SKM-1 treated with dmso at 0.1 percent for 144 hours (cell line): ENCODE measurements around the gene DPEP2NB.
"Not testable (repeated sequence)": the region's sequence is repeated elsewhere in the genome, so short reads cannot be mapped to it uniquely, and the experiment has no call there.

ENCODE experiments used
- DNase-seq: peaks from one replicate; lab custom pipeline; 2025; ENCODE audit not compliant: unreplicated experiment; lab: John Stamatoyannopoulos, UW

The DPEP2NB gene, protein sequence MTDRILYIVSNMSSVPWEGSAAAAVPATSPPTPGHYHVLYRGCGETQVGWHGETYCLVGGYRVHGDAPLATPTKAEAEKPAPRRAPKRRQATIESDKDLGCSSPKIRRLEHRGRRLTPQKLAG

DNA sequence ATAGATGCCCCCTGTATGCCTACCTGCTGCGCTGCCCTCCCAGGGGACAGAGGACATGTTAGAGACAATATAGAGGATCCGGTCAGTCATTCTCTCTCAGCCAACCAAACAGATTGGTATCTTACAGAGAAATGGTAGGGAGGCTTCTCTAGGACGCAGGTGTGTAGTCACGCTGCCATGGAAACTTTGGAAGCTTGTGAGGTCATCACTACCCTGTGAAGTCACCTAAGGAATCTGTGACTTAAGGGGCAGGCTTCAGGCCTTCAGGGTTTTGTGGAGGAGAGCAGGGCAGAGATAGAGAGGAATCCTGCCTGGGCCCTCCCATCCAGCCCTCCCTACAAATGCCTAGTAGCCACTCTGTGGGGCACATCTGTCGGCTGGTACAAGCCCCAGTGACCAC is at the start of gene DPEP2NB:
TSS of gene DPEP2NB (minus strand) at position 231 of the 400 bp plus-strand sequence. CDS start at position 90, 141 bp downstream.
- no peak for DNase-seq

DNA sequence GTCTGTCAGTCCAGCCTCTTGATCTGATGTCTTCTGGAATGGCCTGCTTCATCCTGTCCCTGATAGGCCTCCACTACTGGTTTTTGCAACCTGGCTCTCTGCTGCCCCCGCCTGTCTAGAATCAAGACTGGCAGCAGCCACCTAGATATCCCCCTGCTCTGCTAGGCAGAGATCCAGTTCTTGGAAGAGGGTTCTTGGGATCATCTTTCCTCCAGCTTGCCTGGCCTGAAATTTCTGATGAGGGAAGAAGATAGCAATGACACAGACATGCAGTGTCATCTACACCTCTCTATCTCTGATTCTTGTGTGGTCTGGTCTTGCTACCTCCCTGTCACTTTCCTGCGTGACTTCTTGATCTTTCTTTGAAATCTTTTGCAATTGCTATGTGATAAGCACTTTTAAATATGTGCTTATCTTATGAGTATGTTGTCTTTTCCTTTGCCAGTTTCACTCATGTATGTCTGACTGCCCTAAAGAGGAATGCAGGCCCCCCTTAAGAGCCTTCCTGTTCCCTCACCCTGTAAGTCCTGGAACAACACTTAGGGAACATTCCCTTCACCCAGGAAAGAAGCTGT is 49.2 kb upstream of the DPEP2NB start:
- DNase-seq, result peak; percentile 62

DNA sequence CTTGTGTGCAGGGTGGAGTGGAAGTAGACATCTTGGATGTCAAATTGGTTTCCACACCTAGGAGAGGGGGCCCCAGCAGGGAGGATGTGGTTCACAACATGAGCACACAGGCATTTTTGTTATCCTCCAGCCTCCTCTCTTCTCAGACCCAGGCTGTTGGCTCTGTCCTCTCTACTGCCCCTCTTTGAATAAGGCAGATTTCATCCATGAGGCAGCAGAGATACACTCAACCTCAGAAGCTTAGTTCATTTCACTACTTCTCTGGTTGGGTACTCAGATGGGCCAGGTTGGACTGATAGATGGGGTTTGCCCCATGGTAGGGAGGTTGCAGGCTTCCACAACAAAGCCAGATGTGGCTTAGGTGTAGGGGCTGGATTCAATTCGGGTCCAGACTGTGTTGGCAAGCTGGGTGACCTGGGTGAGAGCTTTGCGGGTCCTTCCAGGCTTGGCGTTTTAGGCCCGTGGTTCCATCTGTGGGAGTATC is 47.2 kb upstream of the DPEP2NB start:
- DNase-seq, result no peak

DNA sequence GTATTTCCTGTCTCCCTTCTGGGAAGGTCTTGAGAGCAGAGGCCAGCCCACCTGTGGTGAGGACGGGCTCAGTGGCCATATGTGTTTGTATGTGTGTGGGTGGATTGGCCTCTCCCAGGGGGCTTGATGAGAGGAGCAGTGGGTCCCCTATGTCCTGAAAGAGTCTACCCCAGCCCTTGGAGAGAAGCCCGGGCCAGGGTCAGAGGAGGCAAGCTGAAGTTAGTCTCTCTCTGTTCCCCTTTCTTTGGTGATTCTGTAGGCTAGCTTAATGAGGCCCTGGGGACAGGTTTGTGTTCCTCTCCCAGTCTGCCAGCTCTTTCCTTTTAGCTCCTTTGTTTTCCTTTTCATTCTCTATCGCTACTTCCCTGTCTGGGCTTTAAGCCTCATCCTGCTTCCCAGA is 45.7 kb upstream of the DPEP2NB start:
- DNase-seq, result no peak

DNA sequence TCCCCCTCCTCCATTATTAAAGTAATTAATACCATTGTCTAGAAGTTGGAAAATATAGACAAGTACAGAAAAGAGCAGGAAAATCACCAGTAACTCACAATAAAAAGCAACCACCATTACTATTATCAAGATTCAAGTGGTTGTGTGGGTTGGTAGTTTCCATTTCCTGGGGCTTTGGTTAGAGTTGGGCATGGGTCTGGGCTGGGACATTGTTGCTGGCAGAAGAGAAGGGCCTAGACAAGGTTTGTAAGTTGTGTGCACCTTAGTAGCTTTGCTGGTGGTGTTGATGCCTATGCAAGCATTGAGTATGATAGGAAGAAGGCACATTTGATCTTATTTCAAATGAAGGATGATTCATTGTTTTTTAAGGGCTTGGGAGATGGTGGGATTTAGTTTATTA is 44.1 kb upstream of the DPEP2NB start:
- DNase-seq, result no peak

DNA sequence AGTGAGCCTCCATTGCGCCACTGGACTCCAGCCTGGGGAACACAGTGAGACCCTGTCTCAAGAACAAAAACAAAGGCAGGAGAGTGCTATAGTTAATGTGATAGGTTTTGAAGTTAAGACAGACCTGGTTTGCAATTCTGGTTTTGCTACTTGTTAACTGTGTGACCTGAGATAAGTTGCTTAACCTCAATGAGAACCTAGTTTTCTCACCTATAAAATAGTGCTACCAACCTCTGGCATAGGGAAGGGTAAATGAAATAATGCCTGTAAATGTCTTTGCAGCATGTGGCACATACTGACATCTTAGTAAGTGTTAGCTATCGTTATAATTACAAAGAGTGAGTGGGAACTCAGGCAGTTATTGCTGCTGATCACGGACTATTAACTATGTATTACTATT is 39.7 kb upstream of the DPEP2NB start:
- DNase-seq, result no peak

DNA sequence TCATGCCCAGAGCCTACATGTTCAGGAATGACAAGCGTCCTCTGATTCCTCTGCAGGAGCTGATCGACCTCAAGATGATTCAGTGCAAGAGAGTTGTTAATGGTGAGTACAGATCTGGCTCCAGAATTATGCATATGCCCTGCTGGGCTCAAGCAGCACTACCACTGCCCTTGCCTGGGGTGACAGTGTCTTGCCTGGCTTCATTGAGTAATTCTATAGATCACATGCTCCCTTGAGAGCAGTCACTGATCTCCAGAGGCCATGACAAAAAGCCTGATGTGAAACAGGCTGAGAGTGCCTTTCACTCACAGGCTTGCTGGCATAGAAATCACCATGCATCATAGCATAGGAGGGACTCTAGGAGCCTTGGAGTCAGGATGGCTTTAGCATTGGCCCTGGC is 33.7 kb upstream of the DPEP2NB start:
- DNase-seq, result no peak

DNA sequence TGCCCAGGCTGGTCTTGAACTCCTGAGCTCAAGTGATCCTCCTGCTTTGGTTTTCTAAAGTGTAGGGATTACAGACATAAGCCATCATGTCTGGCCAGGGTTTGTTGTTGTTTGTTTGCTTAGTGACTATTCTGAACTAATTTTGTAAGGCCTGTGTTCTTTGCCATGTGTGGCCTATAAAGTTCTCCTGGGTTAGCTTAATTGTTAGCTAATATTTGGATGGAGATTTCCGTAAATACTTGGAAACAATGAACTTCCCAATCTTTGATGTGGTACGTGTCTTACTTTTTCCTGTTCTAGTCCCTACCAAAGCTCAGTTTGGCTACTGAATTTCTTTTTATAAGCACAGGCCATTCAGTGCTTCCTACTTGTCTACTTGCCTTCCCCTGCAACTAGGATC is 32.3 kb upstream of the DPEP2NB start:
- DNase-seq, result no peak

DNA sequence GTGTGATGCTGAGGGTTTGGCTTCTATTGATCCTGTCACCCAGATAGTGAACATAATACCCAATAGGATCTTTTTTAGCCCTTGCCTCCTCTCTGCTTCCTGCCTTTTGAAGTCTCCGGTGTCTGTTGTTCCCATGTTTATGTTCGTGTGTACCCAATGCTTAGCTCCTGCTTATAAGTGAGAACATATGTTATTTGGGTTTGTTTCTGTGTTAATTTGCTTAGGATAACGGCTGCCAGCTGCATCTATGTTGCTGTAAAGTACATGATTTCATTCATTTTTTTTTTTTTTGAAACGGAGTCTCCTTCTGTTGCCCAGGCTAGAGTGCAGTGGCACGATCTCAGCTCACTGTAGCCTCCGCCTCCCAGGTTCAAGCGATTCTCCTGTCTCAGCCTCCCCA is 30.4 kb upstream of the DPEP2NB start:
- no peak for DNase-seq

DNA sequence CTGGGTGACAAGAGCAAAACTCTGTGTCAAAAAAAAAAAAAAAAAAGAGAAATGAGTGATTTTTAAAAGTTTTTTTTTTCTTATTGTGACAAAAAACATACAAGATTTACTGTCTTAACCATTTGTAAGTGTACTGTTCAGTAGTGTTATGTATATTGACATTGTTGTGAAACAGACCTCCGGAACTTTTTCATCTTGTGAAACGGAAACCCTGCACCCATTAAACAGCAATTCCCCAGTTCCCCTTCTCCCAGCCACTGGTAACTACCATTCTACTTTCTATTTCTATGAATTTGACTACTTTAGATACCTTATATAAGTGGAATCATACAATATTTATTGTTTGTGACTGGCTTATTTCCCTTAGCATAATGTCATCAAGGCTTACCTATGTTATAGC is 26.1 kb upstream of the DPEP2NB start:
- DNase-seq, result no peak

DNA sequence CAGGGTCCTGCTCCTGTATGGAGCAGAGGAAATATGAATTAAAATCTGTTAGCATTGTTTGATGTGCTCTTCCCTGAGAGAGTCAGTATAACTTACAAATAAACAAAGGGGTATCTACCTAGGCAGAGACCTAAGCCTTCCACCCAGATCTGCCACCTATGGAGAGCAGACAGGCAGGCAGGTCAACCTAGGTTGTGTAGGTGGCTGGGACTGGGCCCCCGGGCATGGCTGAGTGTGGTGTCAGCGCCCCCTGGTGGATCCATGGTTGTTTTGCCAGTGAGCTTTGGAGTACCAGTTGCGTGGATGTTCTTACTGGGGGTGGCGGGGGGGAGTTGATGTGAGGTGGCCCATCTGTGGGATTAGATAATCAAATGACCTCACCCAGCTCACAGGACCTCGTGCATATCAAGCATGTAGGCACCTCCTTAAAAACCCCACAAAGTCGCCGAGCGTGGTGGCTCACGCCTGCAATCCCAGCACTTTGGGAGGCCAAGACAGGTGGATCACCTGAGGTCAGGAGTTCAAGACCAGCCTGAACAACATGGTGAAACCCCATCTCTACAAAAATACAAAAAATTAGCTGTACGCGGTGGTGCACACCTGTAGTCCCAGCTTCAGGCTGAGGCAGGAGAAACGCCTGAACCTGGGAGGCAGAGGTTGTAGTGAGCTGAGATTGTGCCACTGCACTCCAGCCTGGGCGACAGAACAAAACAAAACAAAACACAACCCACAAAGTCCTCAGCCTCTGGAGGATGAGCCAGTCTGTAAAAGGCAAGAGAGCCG is 25.0 kb upstream of the DPEP2NB start:
- peak; percentile 58 for DNase-seq

DNA sequence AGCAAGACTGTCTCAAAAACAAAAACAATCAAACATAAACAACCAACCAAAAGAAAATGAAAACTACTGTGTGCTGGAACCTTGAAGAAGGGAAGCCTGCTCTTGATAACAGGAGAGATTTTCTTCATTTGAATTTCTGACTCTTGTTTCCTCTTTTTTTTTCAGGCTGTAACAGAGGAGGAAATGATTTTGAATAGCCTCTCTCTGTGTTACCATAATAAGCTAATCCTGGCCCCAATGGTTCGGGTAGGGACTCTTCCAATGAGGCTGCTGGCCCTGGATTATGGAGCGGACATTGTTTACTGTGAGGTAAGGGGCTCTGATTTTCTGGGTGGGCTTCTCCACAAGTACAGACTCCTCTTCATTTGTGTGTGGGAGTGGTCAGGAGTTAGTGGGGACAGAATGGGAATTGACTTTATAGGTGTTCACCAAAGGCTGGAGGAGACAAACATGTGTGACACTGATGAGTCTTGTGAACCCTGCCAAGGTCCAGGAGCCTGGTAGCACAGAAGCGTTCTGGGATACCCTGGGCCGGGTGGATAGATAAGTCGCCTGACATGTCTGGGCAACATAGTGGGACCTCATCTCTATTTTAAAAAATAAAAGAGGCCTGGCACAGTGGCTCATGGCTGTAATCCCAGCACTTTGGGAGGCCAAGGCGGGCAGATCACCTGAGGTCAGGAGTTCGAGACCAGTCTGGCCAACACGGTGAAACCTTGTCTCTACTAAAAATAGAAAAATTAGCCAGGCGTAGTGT is 22.3 kb upstream of the DPEP2NB start:
- peak; percentile 10 for DNase-seq

DNA sequence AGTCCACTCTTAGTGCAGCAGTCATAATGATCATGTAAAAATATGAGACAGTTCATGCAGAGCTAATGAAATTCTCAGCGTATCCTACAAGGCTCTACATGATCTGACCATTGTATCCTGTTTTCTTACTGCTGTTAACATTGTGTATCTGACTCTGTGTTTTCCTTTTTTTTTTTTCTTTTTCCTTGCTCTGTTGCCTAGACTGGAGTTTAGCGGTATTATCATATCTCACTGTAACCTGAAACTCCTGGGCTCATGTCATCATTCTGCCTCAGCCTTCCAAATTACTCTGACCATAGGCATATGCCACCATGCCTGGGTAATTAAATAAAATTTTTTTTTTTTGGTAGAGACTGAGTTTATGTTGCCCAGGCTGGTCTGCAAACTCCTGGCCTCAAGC is 19.5 kb upstream of the DPEP2NB start:
- DNase-seq, result no peak

DNA sequence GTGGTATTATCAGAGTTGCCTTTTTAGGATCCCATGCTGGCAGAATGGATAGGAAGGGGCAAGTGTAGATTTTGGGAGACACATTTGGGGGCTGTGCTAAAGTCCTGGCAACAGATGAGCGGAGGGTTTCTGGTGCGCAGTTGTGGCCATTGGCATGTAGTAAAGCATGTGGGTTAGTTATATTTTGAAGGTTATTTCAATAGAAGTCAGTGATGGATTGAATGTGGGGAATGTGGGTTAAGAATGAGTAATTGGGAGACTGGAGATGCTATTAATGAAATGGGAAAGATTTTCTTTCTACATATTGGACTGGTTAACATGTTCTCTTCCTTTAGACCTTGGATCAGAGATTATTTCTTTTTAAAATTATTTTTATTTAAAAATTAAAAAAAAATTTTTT is 17.4 kb upstream of the DPEP2NB start:
- no peak for DNase-seq

DNA sequence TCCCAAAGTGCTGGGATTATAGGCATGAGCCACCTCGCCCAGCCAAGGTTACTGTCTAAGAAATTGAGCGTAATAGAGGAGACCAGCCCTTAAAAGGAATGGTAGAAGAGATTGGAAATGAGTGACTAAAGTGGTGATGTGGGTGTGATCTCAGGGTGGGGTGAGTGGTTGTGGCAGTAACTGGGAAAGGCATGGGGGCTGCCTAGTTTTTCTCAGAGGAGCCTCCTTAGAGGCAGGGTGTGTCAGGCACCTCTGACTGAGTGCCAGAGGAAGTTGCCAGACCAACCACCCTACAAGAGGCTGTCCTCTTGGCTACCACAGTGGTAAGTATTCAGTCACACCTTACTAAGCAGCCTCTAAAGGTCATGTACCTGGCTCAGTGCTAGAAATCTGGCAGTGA is 16.2 kb upstream of the DPEP2NB start:
- DNase-seq, result no peak

DNA sequence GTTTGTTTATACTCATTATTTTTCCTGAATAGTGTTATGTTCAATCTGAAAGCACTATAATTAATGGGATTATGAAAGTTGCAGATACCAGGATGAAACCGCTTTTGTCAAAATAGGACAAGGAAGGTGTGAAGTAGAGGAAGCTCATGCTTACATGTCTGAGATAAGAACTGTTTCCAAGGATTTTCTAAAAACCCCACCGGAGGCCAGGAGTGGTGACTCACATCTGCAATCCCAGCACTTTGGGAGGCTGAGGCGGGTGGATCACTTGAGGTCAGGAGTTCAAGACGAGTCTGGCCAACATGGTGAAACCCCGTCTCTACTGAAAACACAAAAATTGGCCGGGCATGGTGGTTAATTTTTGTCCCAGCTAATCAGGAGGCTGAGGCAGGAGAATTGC is 14.4 kb upstream of the DPEP2NB start:
- not testable (repeated sequence) for DNase-seq

DNA sequence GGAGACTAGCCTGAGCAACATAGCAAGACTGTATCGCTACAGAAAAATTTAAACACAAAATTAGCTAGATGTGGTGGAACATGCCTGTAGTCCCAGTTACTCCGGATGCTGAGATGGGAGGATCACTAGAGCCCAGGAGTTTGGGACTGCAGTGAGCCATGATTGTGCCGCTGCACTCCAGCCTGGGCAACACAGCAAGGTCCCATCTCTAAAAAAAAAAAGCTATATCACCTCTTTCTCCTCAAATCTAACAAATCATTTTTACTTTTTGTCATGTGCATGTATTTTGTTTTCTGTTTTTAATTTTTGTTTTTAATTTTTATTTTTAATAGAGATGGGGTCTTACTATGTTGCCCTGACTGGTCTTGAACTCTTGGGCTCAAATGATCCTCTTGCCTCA is 13.3 kb upstream of the DPEP2NB start:
- DNase-seq, result no peak

DNA sequence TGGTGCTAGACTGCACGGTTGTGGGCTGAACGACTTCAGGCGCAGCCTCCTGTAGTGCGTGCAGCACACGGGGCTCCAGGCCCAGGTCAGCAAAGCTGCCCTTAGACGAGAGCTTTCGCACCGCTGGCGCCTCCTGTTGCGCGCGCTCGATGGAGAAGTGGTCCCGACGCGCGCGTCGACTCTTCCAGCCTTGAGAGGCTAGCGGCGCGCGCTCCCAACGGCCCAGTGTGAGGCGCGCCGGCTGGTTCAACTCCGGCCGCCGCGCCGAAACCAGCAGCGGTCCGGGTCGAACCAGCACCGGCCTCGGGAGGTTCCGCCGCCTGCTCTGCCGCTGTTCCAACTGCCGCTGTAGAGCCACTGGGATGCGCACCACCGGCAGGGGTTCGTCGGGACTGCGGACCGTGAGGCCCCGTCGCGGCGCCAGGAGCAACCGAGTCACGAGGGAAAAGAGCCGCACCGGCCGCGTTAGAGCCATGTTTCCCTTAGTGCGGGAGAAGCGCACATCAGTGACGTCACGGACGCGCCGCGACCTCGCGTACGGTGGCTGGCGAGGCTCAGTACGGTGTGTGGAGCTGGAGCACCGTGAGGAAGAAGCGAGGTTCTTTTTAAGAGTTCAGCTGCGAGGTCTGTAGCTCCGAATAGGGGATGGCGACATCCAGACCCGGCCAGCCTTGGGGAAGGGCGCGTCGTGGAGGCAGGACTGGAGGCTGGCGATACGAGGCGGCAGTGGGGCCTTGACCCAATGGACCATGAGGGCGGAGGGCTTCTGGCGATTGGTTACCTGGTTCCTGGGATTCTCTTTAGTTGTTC is 7.2 kb upstream of the DPEP2NB start, which contains the start of the genes DDX28 and DUS2:
TSS of gene DDX28 (minus strand) at position 505 of the 810 bp plus-strand sequence. CDS start at position 475, 30 bp downstream.
TSS of gene DUS2 (plus strand) at position 557 of the 810 bp plus-strand sequence. CDS start 14,740 bp downstream, outside the sequence.
- peak; percentile 87 for DNase-seq

DNA sequence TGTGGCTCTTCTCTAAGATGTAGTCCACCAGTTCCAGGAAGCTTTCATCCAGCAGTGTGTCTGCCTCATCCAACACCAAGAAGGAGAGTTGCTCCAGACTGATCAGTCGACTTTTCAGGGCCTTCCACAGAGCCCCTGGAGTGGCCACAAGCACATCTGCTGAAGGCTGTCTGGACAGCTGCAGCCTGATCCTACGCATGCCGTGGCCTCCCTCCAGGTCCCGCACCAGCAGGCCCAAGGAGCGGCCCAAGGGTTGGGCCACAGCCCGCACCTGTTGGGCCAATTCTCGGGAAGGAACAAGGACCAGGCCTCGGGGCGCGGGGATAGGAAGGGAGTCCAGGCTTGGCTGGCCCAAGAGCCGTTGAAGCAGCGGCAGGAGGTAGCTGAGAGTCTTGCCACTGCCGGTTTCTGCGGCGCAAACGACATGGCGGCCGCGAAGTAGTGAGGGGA is 6.6 kb upstream of the DPEP2NB start:
- no peak for DNase-seq

DNA sequence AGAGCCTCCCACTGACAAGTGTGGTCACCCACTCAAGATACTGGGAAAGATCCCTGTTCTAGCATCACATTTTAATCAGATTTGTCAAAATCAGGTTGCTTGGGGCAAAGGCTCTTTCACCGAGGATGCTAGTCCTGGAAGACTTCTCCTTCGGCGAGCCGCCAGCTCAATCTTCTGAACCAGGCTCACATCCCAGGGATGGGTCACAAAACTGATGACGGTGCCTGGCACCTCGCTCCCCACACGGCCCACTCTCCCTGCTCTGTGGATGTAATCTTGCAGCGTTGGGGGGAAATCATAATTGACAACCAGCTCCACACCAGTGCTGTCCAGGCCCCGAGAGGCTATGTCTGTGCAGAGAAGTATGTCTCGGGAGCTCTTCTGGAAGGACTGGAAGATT is 5.8 kb upstream of the DPEP2NB start:
- DNase-seq, result no peak
